Smooth muscle cell of the coronary artery (primary cell): ENCODE measurements around the gene RGSL1. TPM values are rescaled to one million over a fixed set of nuclear protein-coding genes. Genes with fewer than 3 reads are reported as not detected.

ENCODE experiments used
- total RNA-seq: library from RNA; depleted of rRNA; stranded (reverse); fragments of >200 nt; gene quantifications from 2 replicates; pipeline ENCODE4 v1.2.3, GENCODE V29; 2014; ENCODE audit warnings: low replicate concordance

RGSL1 gene
- total RNA-seq: not detected in 2 replicates

GRCh38 chr1:182450087-182450486, at the start of gene RGSL1:
Gene RGSL1, plus strand, starts transcription at chr1:182450146. Its CDS starts 20 bp downstream, at chr1:182450166.

GRCh38 chr1:182400567-182400966, 49.4 kb upstream of the RGSL1 start, which contains the start of gene TEDDM1:
Gene TEDDM1, minus strand, starts transcription at chr1:182400667. Its CDS starts 182 bp downstream, at chr1:182400485.

GRCh38 chr1:182588500-182589396, 138.8 kb downstream of the RGSL1 start, which contains the start of gene RNASEL:
Gene RNASEL, minus strand, starts transcription at chr1:182589256. Its CDS starts 2,450 bp downstream, at chr1:182586806.

GRCh38 chr1:182604175-182605164, 154.5 kb downstream of the RGSL1 start, which contains the start of gene RGS16:
Gene RGS16, minus strand, starts transcription at chr1:182604389. Its CDS starts 130 bp downstream, at chr1:182604259.

Other genes with a start within 250 kb of the RGSL1 start
- 116 and 315 TPM in 2 replicates for gene GLUL, start 58.4 kb upstream of the RGSL1 start, total RNA-seq
- gene TEDDM1, start 49.5 kb upstream of the RGSL1 start, total RNA-seq: not detected in 2 replicates
- 5.4 and 16.7 TPM in 2 replicates for gene RNASEL, start 139.1 kb downstream of the RGSL1 start, total RNA-seq
- 0.30 and 3.3 TPM in 2 replicates for gene RGS16, start 154.2 kb downstream of the RGSL1 start, total RNA-seq
- gene RGS8, start 234.4 kb downstream of the RGSL1 start, total RNA-seq: not detected in 2 replicates